PC-3 (cell line): Measurements from ENCODE around the gene HOXB13. TPM values are rescaled to one million over a fixed set of nuclear protein-coding genes. Genes with fewer than 3 reads are reported as not detected.

Experiments
- ATAC-seq: fragments of 200-7000 bp; cut with Tn5 transposase; 2 replicates; pipeline ENCODE4 v1.9.1; 2020; ENCODE audit warnings: mild to moderate bottlenecking, moderate library complexity
- BruUV-seq: library from RNA; stranded (reverse); fragments of 400-500 nt; replicated peaks from 2 replicates; lab custom pipeline; 2021; lab: Mats Ljungman, UMichigan
- CTCF ChIA-PET: fragments of 300-600 bp; sonication (Branson Sonifier 250); formaldehyde crosslinking; loops from one replicate; lab custom pipeline; 2022; ENCODE audit warnings: antibody characterized with exemption; lab: Charles Lee
- POLR2A ChIA-PET: fragments of 300-600 bp; sonication (Branson Sonifier 250); formaldehyde crosslinking; loops from one replicate; lab custom pipeline; 2022; ENCODE audit warnings: antibody characterized with exemption; ENCODE audit not compliant: unreplicated experiment; lab: Charles Lee
- DNase-seq: peaks from one replicate; pipeline ENCODE4 v3.0.0-alpha.2; 2015
- H2AFZ ChIP-seq: fragments of 300-600 bp; sonication (generic); 2 replicates; pipeline ENCODE4 v1.6.0; 2016; ENCODE audit warnings: antibody characterized with exemption, low read length
- H3F3A ChIP-seq: fragments of 300-600 bp; sonication (generic); one replicate; pipeline ENCODE4 v1.6.0; 2017; ENCODE audit warnings: antibody characterized with exemption, low read length, control low read depth, mild to moderate bottlenecking; ENCODE audit not compliant: unreplicated experiment
- H3K27ac ChIP-seq: fragments of 300-600 bp; sonication (generic); 2 replicates; pipeline ENCODE4 v1.5.1; 2016; ENCODE audit warnings: mild to moderate bottlenecking, low read length
- H3K27me3 ChIP-seq: fragments of 300-600 bp; sonication (generic); 2 replicates; pipeline ENCODE4 v1.6.1; 2016; ENCODE audit warnings: low read length, mixed read lengths
- H3K36me3 ChIP-seq: fragments of 300-600 bp; sonication (generic); 2 replicates; pipeline ENCODE4 v1.6.1; 2016; ENCODE audit warnings: low read depth, mixed run types, low read length, mixed read lengths
- H3K4me1 ChIP-seq: fragments of 300-600 bp; sonication (generic); 2 replicates; pipeline ENCODE4 v1.5.1; 2016; ENCODE audit warnings: low read length; ENCODE audit not compliant: insufficient read depth
- H3K4me2 ChIP-seq: fragments of 300-600 bp; sonication (generic); 2 replicates; pipeline ENCODE4 v1.6.0; 2016; ENCODE audit warnings: low read length
- H3K4me3 ChIP-seq: fragments of 300-600 bp; sonication (generic); 2 replicates; pipeline ENCODE4 v1.5.1; 2016; ENCODE audit warnings: mild to moderate bottlenecking, low read length, mixed read lengths
- H3K79me2 ChIP-seq: fragments of 300-600 bp; sonication (generic); 2 replicates; pipeline ENCODE4 v1.6.1; 2017; ENCODE audit warnings: low read length, mixed read lengths
- H3K9ac ChIP-seq: fragments of 300-600 bp; sonication (generic); 2 replicates; pipeline ENCODE4 v1.6.0; 2016; ENCODE audit warnings: mild to moderate bottlenecking, low read length
- H3K9me2 ChIP-seq: fragments of 300-600 bp; sonication (generic); replicated peaks from 2 replicates; pipeline ENCODE4 v1.6.1; 2016; ENCODE audit warnings: mixed run types, low read length, mixed read lengths
- H3K9me3 ChIP-seq: fragments of 300-600 bp; sonication (generic); 2 replicates; pipeline ENCODE4 v1.6.1; 2016; ENCODE audit warnings: low read length, mixed read lengths
- H4K20me1 ChIP-seq: fragments of 300-600 bp; sonication (generic); 2 replicates; pipeline ENCODE4 v1.6.1; 2016; ENCODE audit warnings: low read length, mixed read lengths
- CTCF ChIP-seq: fragments of 300-600 bp; sonication (generic); conservative IDR thresholded peaks from 2 replicates; pipeline ENCODE4 v1.5.1; 2017; ENCODE audit warnings: antibody characterized with exemption, low read depth, mild to moderate bottlenecking, low read length
- EZH2 ChIP-seq: fragments of 300-600 bp; sonication (generic); IDR thresholded peaks from one replicate; pipeline ENCODE4 v1.6.1; 2017; ENCODE audit warnings: antibody characterized with exemption, mild to moderate bottlenecking, low read length; ENCODE audit not compliant: unreplicated experiment
- EZH2phosphoT487 ChIP-seq: fragments of 300-600 bp; sonication (generic); IDR thresholded peaks from 2 replicates; pipeline ENCODE4 v1.6.1; 2018; ENCODE audit warnings: mild to moderate bottlenecking, antibody characterized with exemption, low read length, borderline replicate concordance
- intact Hi-C: fragments of 100-400 bp; cut with micrococcal nuclease; formaldehyde crosslinking; loops from 2 replicates; pipeline ENCODE4 v1.9.0; 2023
- total RNA-seq: library from RNA; depleted of rRNA; stranded (reverse); fragments of >200 nt; gene quantifications from 2 replicates; pipeline ENCODE4 v1.2.3, GENCODE V29; 2014

HOXB13 gene
- total RNA-seq, 1 experiment from 2014 or later: 80.8 TPM

GRCh38 chr17:48704361-48705248 lies 23.9 kb downstream of the HOXB13 start:
- no peaks in the 10 kb centered on the region for H3K36me3 ChIP-seq
- H3K9ac ChIP-seq: no peak overlapping the region
- H3K4me3 ChIP-seq: no peak overlapping the region
- TF ChIP-seq CTCF (no peak), EZH2phosphoT487 (no peak), EZH2 (no peak)
- BruUV-seq: no TSS peak
- no peak overlapping the region for H3K27ac ChIP-seq
- no peak overlapping the region for H2AFZ ChIP-seq
- intact Hi-C loops: no loop called here
- ChIA-PET CTCF (interaction anchor here (0.7 to 0.9 kb wide), 2 partner anchors 33 to 180 kb away, joined by 3 read pairs; no protein-coding TSS in a partner anchor), POLR2A (no interaction called here)
- H3K79me2 ChIP-seq: no peaks in the 10 kb centered on the region
- ATAC-seq (no peak), DNase-seq (no peak)
- H3K4me1 ChIP-seq: no peaks in the 10 kb centered on the region
- H3F3A ChIP-seq: no peaks in the 10 kb centered on the region
- H3K27me3 ChIP-seq: no peaks in the 10 kb centered on the region
- H3K9me2 ChIP-seq: no peaks in the 10 kb centered on the region
- H3K9me3 ChIP-seq: no peaks in the 10 kb centered on the region
- H3K4me2 ChIP-seq: no peak overlapping the region
- no peaks in the 10 kb centered on the region for H4K20me1 ChIP-seq

GRCh38 chr17:48701864-48702532 lies 26.6 kb downstream of the HOXB13 start:
- no peaks in the 10 kb centered on the region for H3K36me3 ChIP-seq
- no peak overlapping the region for H3K4me3 ChIP-seq
- H3K79me2 ChIP-seq: no peaks in the 10 kb centered on the region
- H3F3A ChIP-seq: no peaks in the 10 kb centered on the region
- H3K9me2 ChIP-seq: no peaks in the 10 kb centered on the region
- intact Hi-C loops: no loop called here
- no peaks in the 10 kb centered on the region for H3K27me3 ChIP-seq
- no peak overlapping the region for H3K4me2 ChIP-seq
- ChIA-PET POLR2A (interaction anchor here (0.6 to 0.7 kb wide), 2 partner anchors 191 to 312 kb away, joined by 3 to 4 read pairs; partner anchors contain the start of gene ATP5MC1), CTCF (no interaction called here)
- no peaks in the 10 kb centered on the region for H3K4me1 ChIP-seq
- BruUV-seq: no TSS peak
- DNase-seq: no peak
- no peaks in the 10 kb centered on the region for H4K20me1 ChIP-seq
- H3K27ac ChIP-seq: no peak overlapping the region
- no peaks in the 10 kb centered on the region for H3K9me3 ChIP-seq
- H3K9ac ChIP-seq: no peak overlapping the region
- TF ChIP-seq CTCF (no peak), EZH2phosphoT487 (no peak)
- no peak overlapping the region for H2AFZ ChIP-seq
- ATAC-seq: no peak
